Measurements from ENCODE around the gene ODF2.

- TF ChIP-seq, protein P1, sequence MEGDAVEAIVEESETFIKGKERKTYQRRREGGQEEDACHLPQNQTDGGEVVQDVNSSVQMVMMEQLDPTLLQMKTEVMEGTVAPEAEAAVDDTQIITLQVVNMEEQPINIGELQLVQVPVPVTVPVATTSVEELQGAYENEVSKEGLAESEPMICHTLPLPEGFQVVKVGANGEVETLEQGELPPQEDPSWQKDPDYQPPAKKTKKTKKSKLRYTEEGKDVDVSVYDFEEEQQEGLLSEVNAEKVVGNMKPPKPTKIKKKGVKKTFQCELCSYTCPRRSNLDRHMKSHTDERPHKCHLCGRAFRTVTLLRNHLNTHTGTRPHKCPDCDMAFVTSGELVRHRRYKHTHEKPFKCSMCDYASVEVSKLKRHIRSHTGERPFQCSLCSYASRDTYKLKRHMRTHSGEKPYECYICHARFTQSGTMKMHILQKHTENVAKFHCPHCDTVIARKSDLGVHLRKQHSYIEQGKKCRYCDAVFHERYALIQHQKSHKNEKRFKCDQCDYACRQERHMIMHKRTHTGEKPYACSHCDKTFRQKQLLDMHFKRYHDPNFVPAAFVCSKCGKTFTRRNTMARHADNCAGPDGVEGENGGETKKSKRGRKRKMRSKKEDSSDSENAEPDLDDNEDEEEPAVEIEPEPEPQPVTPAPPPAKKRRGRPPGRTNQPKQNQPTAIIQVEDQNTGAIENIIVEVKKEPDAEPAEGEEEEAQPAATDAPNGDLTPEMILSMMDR (IDR thresholded peaks at IDR 0.05): no peak
- no peak for TF ChIP-seq EP300 (IDR thresholded peaks at IDR 0.05; ENCODE audit: borderline replicate concordance in 1 of 2, low read depth in 1 of 2, low read length in 1 of 2)
- TF ChIP-seq RAD21 (IDR thresholded peaks at IDR 0.05; ENCODE audit: low read length): no peak
- TF ChIP-seq JUND (IDR thresholded peaks at IDR 0.05): no peak
- no peak for TF ChIP-seq EZH2phosphoT487 (IDR thresholded peaks at IDR 0.05; ENCODE audit: borderline replicate concordance, low read depth)
- TF ChIP-seq YY1 (IDR thresholded peaks at IDR 0.05; ENCODE audit: low read depth): no peak
- TF ChIP-seq RFX5 (IDR thresholded peaks at IDR 0.05; ENCODE audit: low read length): no peak
- no peak for TF ChIP-seq FOXM1 (IDR thresholded peaks at IDR 0.05; ENCODE audit: low read depth)
- TF ChIP-seq TAF1 (IDR thresholded peaks at IDR 0.05; ENCODE audit: borderline replicate concordance, low read depth, low read length): no peak
- no peak for TF ChIP-seq GABPA (IDR thresholded peaks at IDR 0.05; ENCODE audit: low read depth)
- TF ChIP-seq SIN3A (IDR thresholded peaks at IDR 0.05; ENCODE audit: borderline replicate concordance, low read depth, low read length): no peak
- TF ChIP-seq SMC3 (IDR thresholded peaks at IDR 0.05; ENCODE audit: low read depth, low read length): no peak
- TF ChIP-seq FOXJ3 (CRISPR knock-in tag; IDR thresholded peaks at IDR 0.05): no peak
These were observed 21.5 kb upstream of the ODF2 start for GRCh38 chr9:128434340-128434739.
